GM21515 (cell line): Measurements from ENCODE around the gene C16orf54.
A peak's percentile ranks its signal among the peaks of the same experiment; 100 is the strongest.
"Not testable (repeated sequence)": the region's sequence is repeated elsewhere in the genome, so short reads cannot be mapped to it uniquely, and the experiment has no call there.

ENCODE experiments used
- ATAC-seq: cut with Tn5 transposase; IDR thresholded peaks from one replicate; pipeline ENCODE4 v1.9.1; 2021; ENCODE audit not compliant: unreplicated experiment

C16orf54 gene

GRCh38 chr16:29742683-29743275 lies 3.0 kb downstream of the C16orf54 start:
- no peak for ATAC-seq

- not testable (repeated sequence) for ATAC-seq
Observed at GRCh38 chr16:29740630-29741015, 5.2 kb downstream of the C16orf54 start.

- not testable (repeated sequence) for ATAC-seq
Observed at GRCh38 chr16:29739927-29740629, 5.7 kb downstream of the C16orf54 start.

- ATAC-seq, result no peak
Observed at GRCh38 chr16:29738514-29738913, 7.3 kb downstream of the C16orf54 start.

- no peak for ATAC-seq
Observed at GRCh38 chr16:29737713-29738112, 8.1 kb downstream of the C16orf54 start.

- no peak for ATAC-seq
Observed at GRCh38 chr16:29736764-29737163, 9.0 kb downstream of the C16orf54 start.

- no peak for ATAC-seq
Observed at GRCh38 chr16:29736112-29736511, 9.7 kb downstream of the C16orf54 start.

- no peak for ATAC-seq
Observed at GRCh38 chr16:29734786-29735185, 11.0 kb downstream of the C16orf54 start.

- ATAC-seq, result peak; percentile 55
Observed at GRCh38 chr16:29731768-29732601, 13.8 kb downstream of the C16orf54 start.

- no peak for ATAC-seq
Observed at GRCh38 chr16:29730649-29731048, 15.1 kb downstream of the C16orf54 start.

- ATAC-seq, result no peak
Observed at GRCh38 chr16:29729116-29729521, 16.7 kb downstream of the C16orf54 start.

- no peak for ATAC-seq
Observed at GRCh38 chr16:29727452-29727851, 18.3 kb downstream of the C16orf54 start.

- no peak for ATAC-seq
Observed at GRCh38 chr16:29726845-29727377, 18.9 kb downstream of the C16orf54 start.

GRCh38 chr16:29721167-29721879 lies 24.5 kb downstream of the C16orf54 start:
- ATAC-seq, result not testable (repeated sequence)

- ATAC-seq, result no peak
Observed at GRCh38 chr16:29720703-29721102, 25.1 kb downstream of the C16orf54 start.

GRCh38 chr16:29719063-29719462 lies 26.7 kb downstream of the C16orf54 start:
- ATAC-seq, result no peak

GRCh38 chr16:29717113-29717512 lies 28.7 kb downstream of the C16orf54 start:
- ATAC-seq, result no peak

- ATAC-seq, result no peak
Observed at GRCh38 chr16:29714972-29715371, 30.8 kb downstream of the C16orf54 start.

- ATAC-seq, result no peak
Observed at GRCh38 chr16:29714396-29714795, 31.4 kb downstream of the C16orf54 start.

GRCh38 chr16:29712809-29713208 lies 33.0 kb downstream of the C16orf54 start:
- no peak for ATAC-seq
